Measurements from ENCODE around the gene RPUSD3. TPM values are rescaled to one million over a fixed set of nuclear protein-coding genes. Genes with fewer than 3 reads are reported as not detected.

The RPUSD3 gene
- total RNA-seq, 1 experiment from 2014 or later, result 53.2 TPM

DNA sequence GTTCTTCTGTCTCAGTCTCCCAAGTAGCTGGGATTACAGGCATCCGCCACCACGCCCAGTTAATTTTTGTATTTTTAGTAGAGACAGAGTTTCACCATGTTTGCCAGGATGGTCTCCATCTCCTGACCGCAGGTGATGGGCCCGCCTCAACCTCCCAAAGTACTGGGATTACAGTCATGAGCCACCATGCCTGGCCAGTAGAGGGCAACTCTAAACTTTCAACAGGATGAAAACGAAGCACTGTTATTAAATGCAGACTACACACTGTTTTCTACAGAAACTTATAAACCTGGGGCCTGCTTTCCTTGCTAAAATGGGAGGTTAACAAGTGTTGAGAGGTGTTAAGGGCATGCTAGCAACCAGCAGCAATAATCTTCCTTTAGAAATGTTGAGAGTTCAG, 43.3 kb downstream of the RPUSD3 start:
- Histone ChIP-seq H3K27me3 (ENCODE audit: insufficient read depth, low read depth) (no peaks in the 10 kb centered on the region), H3K4me3 (no peak overlapping the region), H3K9me3 (ENCODE audit: insufficient read depth, low read depth) (no peaks in the 10 kb centered on the region), H3K4me2 (no peak overlapping the region), H4K20me1 (ENCODE audit: insufficient read depth) (peaks cover 39% of the 10 kb centered on the region), H3K9me2 (ENCODE audit: insufficient read depth) (no peaks in the 10 kb centered on the region), H2AFZ (no peak overlapping the region), H3K79me2 (ENCODE audit: low read depth) (peaks cover 11% of the 10 kb centered on the region), H3F3A (ENCODE audit: insufficient read depth, low read depth) (peaks cover 40% of the 10 kb centered on the region), H3K4me1 (replicated peaks; ENCODE audit: insufficient read depth) (no peaks in the 10 kb centered on the region), H3K27ac (no peak overlapping the region), H3K36me3 (ENCODE audit: low read depth) (peaks cover 62% of the 10 kb centered on the region)
- no peak for DNase-seq
- CTCF ChIA-PET, result interaction anchor here (1.3 kb wide), 1 partner anchor 146 kb away, joined by 3 read pairs; no protein-coding TSS in a partner anchor
- BruUV-seq (replicated peaks), result no TSS peak
- TF ChIP-seq, protein P1, sequence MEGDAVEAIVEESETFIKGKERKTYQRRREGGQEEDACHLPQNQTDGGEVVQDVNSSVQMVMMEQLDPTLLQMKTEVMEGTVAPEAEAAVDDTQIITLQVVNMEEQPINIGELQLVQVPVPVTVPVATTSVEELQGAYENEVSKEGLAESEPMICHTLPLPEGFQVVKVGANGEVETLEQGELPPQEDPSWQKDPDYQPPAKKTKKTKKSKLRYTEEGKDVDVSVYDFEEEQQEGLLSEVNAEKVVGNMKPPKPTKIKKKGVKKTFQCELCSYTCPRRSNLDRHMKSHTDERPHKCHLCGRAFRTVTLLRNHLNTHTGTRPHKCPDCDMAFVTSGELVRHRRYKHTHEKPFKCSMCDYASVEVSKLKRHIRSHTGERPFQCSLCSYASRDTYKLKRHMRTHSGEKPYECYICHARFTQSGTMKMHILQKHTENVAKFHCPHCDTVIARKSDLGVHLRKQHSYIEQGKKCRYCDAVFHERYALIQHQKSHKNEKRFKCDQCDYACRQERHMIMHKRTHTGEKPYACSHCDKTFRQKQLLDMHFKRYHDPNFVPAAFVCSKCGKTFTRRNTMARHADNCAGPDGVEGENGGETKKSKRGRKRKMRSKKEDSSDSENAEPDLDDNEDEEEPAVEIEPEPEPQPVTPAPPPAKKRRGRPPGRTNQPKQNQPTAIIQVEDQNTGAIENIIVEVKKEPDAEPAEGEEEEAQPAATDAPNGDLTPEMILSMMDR (conservative IDR thresholded peaks at IDR 0.05), result peak; percentile 65
- TF ChIP-seq EZH2 (IDR thresholded peaks at IDR 0.05; ENCODE audit: low read depth), result no peak
- intact Hi-C loops (cut with micrococcal nuclease; ENCODE audit: unreplicated experiment), result loop anchor here (10.0 kb wide), 1 partner anchor 296 kb away; no protein-coding TSS in a partner anchor
- POLR2A ChIA-PET (ENCODE audit: unreplicated experiment), result no interaction called here

DNA sequence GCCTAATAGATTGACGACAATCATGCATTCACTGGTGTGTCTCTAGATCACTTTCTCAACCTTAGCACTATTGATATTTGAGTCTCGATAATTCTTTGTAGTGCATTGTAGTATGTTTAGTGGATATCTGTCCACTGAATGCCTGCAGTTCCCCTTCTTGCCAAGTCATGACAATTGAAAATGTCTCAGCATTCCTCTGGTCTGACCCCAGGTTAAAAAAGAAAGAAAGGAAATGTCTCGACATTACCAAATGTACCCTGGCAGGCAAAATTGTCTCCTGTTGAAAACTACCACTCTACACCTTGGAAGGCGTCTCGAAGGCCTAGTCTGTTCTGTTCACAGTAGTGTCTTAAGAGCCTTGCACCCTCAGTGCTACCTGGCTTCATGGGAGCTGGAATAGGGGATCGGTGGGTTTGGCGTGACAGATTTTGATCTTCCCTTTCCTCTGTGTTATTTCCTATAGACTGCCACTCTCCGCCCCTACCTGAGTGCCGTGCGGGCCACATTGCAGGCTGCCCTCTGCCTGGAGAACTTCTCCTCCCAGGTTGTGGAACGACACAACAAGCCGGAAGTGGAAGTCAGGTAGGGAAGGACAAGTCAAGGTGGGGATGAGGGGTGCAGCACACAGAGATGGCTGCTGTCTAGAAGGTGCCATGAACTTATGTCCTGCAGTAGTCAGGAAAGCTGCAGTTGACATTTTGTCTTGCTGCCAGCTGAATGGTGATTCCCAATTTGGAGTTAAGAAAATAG, 46.4 kb downstream of the RPUSD3 start:
- no peak overlapping the region for H3K4me3 ChIP-seq
- H3F3A ChIP-seq (ENCODE audit: insufficient read depth, low read depth), result peaks cover 49% of the 10 kb centered on the region
- peaks cover 37% of the 10 kb centered on the region for H3K79me2 ChIP-seq (ENCODE audit: low read depth)
- no peak overlapping the region for H2AFZ ChIP-seq
- H3K4me1 ChIP-seq (replicated peaks; ENCODE audit: insufficient read depth), result peaks cover 8% of the 10 kb centered on the region; the same call in 1 of the 2 replicates
- BruUV-seq (replicated peaks), result no TSS peak
- no peak for DNase-seq
- intact Hi-C loops (cut with micrococcal nuclease; ENCODE audit: unreplicated experiment), result no loop called here
- peaks cover 47% of the 10 kb centered on the region for H3K36me3 ChIP-seq (ENCODE audit: low read depth)
- no peak overlapping the region for H3K4me2 ChIP-seq
- H3K9me2 ChIP-seq (ENCODE audit: insufficient read depth), result no peaks in the 10 kb centered on the region
- ChIA-PET POLR2A (ENCODE audit: unreplicated experiment) (no interaction called here), CTCF (no interaction called here)
- H3K27ac ChIP-seq, result no peak overlapping the region
- no peak for TF ChIP-seq EZH2 (IDR thresholded peaks at IDR 0.05; ENCODE audit: low read depth)
- TF ChIP-seq, protein P1 (conservative IDR thresholded peaks at IDR 0.05), result no peak
- H4K20me1 ChIP-seq (ENCODE audit: insufficient read depth), result peaks cover 49% of the 10 kb centered on the region
- no peaks in the 10 kb centered on the region for H3K27me3 ChIP-seq (ENCODE audit: insufficient read depth, low read depth)
- no peaks in the 10 kb centered on the region for H3K9me3 ChIP-seq (ENCODE audit: insufficient read depth, low read depth)

DNA sequence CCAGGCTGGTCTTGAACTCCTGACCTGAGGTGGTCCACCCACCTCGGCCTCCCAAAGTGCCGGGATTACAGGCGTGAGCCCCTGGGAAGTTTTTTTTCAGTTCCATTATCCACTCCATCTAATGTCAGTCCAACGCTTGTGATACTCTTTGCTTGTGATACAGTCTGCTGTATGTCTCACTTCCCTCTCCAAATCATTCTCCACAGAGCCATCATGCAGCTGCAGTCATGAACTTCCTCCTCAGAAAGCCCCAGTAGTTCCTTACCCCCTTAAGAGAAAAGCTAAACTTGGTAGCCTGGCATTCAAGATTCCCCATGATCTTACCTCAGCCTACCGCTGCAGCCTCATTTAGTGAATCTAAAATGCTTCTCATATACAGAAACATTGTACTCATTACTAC, 48.6 kb downstream of the RPUSD3 start:
- no peaks in the 10 kb centered on the region for H3K27me3 ChIP-seq (ENCODE audit: insufficient read depth, low read depth)
- TF ChIP-seq EZH2 (IDR thresholded peaks at IDR 0.05; ENCODE audit: low read depth), result no peak
- TF ChIP-seq, protein P1 (conservative IDR thresholded peaks at IDR 0.05), result no peak
- H3K4me3 ChIP-seq, result no peak overlapping the region
- no peak overlapping the region for H3K27ac ChIP-seq
- H3K79me2 ChIP-seq (ENCODE audit: low read depth), result peaks cover 52% of the 10 kb centered on the region
- BruUV-seq (replicated peaks), result no TSS peak
- H3K9me2 ChIP-seq (ENCODE audit: insufficient read depth), result no peaks in the 10 kb centered on the region
- no peaks in the 10 kb centered on the region for H3K9me3 ChIP-seq (ENCODE audit: insufficient read depth, low read depth)
- H3K4me1 ChIP-seq (replicated peaks; ENCODE audit: insufficient read depth), result peaks cover 16% of the 10 kb centered on the region
- no peak overlapping the region for H2AFZ ChIP-seq
- DNase-seq, result no peak
- peaks cover 45% of the 10 kb centered on the region for H3K36me3 ChIP-seq (ENCODE audit: low read depth)
- H3K4me2 ChIP-seq, result no peak overlapping the region
- ChIA-PET POLR2A (ENCODE audit: unreplicated experiment) (interaction anchor here (0.6 kb wide), 1 partner anchor 77 kb away, joined by 9 read pairs; no protein-coding TSS in a partner anchor), CTCF (no interaction called here)
- intact Hi-C loops (cut with micrococcal nuclease; ENCODE audit: unreplicated experiment), result no loop called here
- peaks cover 47% of the 10 kb centered on the region for H4K20me1 ChIP-seq (ENCODE audit: insufficient read depth)
- peaks cover 43% of the 10 kb centered on the region for H3F3A ChIP-seq (ENCODE audit: insufficient read depth, low read depth)
